ENCODE results near the gene AVPR2.

Gene AVPR2

GRCh38 chrX:153907456-153907855 is 3.0 kb downstream of the AVPR2 start:
- Histone ChIP-seq H3K9me3 (ENCODE audit: control insufficient read depth, insufficient read depth, low read depth, low read length) (no peaks in the 10 kb centered on the region), H3K4me3 (ENCODE audit: low read depth, low read length) (no peak overlapping the region), H3K36me3 (ENCODE audit: control insufficient read depth in 2 of 2, insufficient read depth in 1 of 2, low read length in 2 of 2) (no peaks in the 10 kb centered on the region), H3K27ac (ENCODE audit: extremely low read depth, low read depth, low read length) (no peak overlapping the region), H3K4me1 (ENCODE audit: control insufficient read depth, insufficient read depth, low read length) (no peaks in the 10 kb centered on the region)
- POLR2A ChIA-PET, result interaction anchor here (1.4 to 1.7 kb wide), 2 partner anchors 15 to 21 kb away, joined by 5 to 7 read pairs; no protein-coding TSS in a partner anchor
- TF ChIP-seq ZNF830 (tag by site-specific recombination; IDR thresholded peaks at IDR 0.05; ENCODE audit: low read depth) (no peak), ZBTB20 (tag by site-specific recombination; IDR thresholded peaks at IDR 0.05) (peak; percentile 84)
- CTCF ChIA-PET, result interaction anchor here (9.6 kb wide), 1 partner anchor 16 kb away, joined by 72 read pairs; no protein-coding TSS in a partner anchor

GRCh38 chrX:153908219-153908860 is 3.9 kb downstream of the AVPR2 start:
- ChIA-PET POLR2A (interaction anchor here (0.8 to 0.9 kb wide), 2 partner anchors 10 to 20 kb away, joined by 3 to 6 read pairs; no protein-coding TSS in a partner anchor), CTCF (interaction anchor here (9.6 kb wide), 1 partner anchor 15 kb away, joined by 72 read pairs; no protein-coding TSS in a partner anchor)
- Histone ChIP-seq H3K36me3 (ENCODE audit: control insufficient read depth in 2 of 2, insufficient read depth in 1 of 2, low read length in 2 of 2) (no peaks in the 10 kb centered on the region), H3K4me3 (ENCODE audit: low read depth, low read length) (no peak overlapping the region), H3K4me1 (ENCODE audit: control insufficient read depth, insufficient read depth, low read length) (no peaks in the 10 kb centered on the region), H3K9me3 (ENCODE audit: control insufficient read depth, insufficient read depth, low read depth, low read length) (no peaks in the 10 kb centered on the region), H3K27ac (ENCODE audit: extremely low read depth, low read depth, low read length) (no peak overlapping the region)
- TF ChIP-seq PRDM6 (tag by site-specific recombination; IDR thresholded peaks at IDR 0.05), result no peak
- TF ChIP-seq ZNF558 (tag by site-specific recombination; IDR thresholded peaks at IDR 0.05), result no peak
- TF ChIP-seq ZNF280C (tag by site-specific recombination; IDR thresholded peaks at IDR 0.05), result no peak
- no peak for TF ChIP-seq ZXDB (tag by site-specific recombination; IDR thresholded peaks at IDR 0.05)
- no peak for TF ChIP-seq TCF7L2 (IDR thresholded peaks at IDR 0.05; ENCODE audit: borderline replicate concordance, low read depth, low read length)
- TF ChIP-seq ZNF10 (tag by site-specific recombination; IDR thresholded peaks at IDR 0.05), result no peak
- no peak for TF ChIP-seq AEBP2 (tag by site-specific recombination; IDR thresholded peaks at IDR 0.05; ENCODE audit: borderline replicate concordance)
- TF ChIP-seq ZNF302 (tag by site-specific recombination; IDR thresholded peaks at IDR 0.05; ENCODE audit: low read depth), result no peak
- TF ChIP-seq ZBTB17 (tag by site-specific recombination; IDR thresholded peaks at IDR 0.05), result no peak
- no peak for TF ChIP-seq ZNF146 (tag by site-specific recombination; IDR thresholded peaks at IDR 0.05)

GRCh38 chrX:153909024-153909979 is 4.8 kb downstream of the AVPR2 start:
- CTCF ChIA-PET, result interaction anchor here (9.6 kb wide), 1 partner anchor 14 kb away, joined by 72 read pairs; no protein-coding TSS in a partner anchor
- TF ChIP-seq AEBP2 (tag by site-specific recombination; IDR thresholded peaks at IDR 0.05; ENCODE audit: borderline replicate concordance) (no peak), ZBTB7A (tag by site-specific recombination; IDR thresholded peaks at IDR 0.05; ENCODE audit: low read depth) (no peak), ZFP41 (tag by site-specific recombination; IDR thresholded peaks at IDR 0.05; ENCODE audit: borderline replicate concordance) (no peak), PRDM1 (tag by site-specific recombination; IDR thresholded peaks at IDR 0.05) (no peak), ZNF704 (tag by site-specific recombination; IDR thresholded peaks at IDR 0.05) (no peak), SP2 (tag by site-specific recombination; IDR thresholded peaks at IDR 0.05) (0 out of 2 replicates have a peak, but pooled peaks have one; percentile 8), ZNF830 (tag by site-specific recombination; IDR thresholded peaks at IDR 0.05; ENCODE audit: low read depth) (no peak), KLF10 (tag by site-specific recombination; IDR thresholded peaks at IDR 0.05) (no peak), SCRT2 (tag by site-specific recombination; IDR thresholded peaks at IDR 0.05) (peak; percentile 23; the same call in 1 of the 2 replicates), GLIS2 (tag by site-specific recombination; IDR thresholded peaks at IDR 0.05) (peak; percentile 62)

More at GRCh38 chrX:153909024-153909979, 4.8 kb downstream of the AVPR2 start:
- Histone ChIP-seq H3K27ac (ENCODE audit: extremely low read depth, low read depth, low read length) (no peak overlapping the region), H3K4me1 (ENCODE audit: control insufficient read depth, insufficient read depth, low read length) (no peaks in the 10 kb centered on the region), H3K36me3 (ENCODE audit: control insufficient read depth in 2 of 2, insufficient read depth in 1 of 2, low read length in 2 of 2) (no peaks in the 10 kb centered on the region), H3K4me3 (ENCODE audit: low read depth, low read length) (no peak overlapping the region), H3K9me3 (ENCODE audit: control insufficient read depth, insufficient read depth, low read depth, low read length) (no peaks in the 10 kb centered on the region)
- POLR2A ChIA-PET, result interaction anchor here (0.8 to 0.9 kb wide), 3 partner anchors 9 to 19 kb away, joined by 3 to 6 read pairs (median 4); no protein-coding TSS in a partner anchor
